Measurements from ENCODE around the gene L3MBTL3. TPM values are rescaled to one million over a fixed set of nuclear protein-coding genes. Genes with fewer than 3 reads are reported as not detected.

The L3MBTL3 gene
- total and polyA plus RNA-seq, 5 donors: 1.4 to 4.1 (median 3.6) TPM

DNA sequence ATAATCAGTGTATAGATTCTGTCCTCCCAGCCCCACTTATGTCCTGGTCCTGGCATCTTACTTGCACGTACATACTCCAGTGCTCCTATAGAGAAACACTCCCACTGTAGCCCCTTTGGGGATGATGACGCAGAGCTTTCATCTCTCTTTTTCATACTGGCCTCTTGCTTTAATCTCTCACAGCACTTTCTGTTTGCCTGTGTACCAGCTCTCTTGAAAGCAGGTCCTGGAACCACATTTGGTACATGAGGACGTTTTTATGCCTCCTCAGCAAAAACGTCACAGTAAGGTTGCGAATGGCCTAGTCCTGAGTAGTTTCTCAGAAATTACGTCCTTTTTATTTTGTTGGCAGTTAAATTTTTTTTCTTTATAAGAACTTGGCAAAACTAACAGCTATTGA lies 10.8 kb downstream of the L3MBTL3 start:
- H3K9me3 ChIP-seq (ENCODE audit: control insufficient read depth, low read length): no peaks in the 10 kb centered on the region
- intact Hi-C loops (cut with DNase I): loop anchor here in 3 of 4 donors (10.0 kb wide), 2 partner anchors 424 to 434 kb away; no protein-coding TSS in a partner anchor
- DNase-seq: no peak
- H3K4me3 ChIP-seq (ENCODE audit: low read length): no peak overlapping the region
- no peak for ATAC-seq
- H3K27ac ChIP-seq (ENCODE audit: low read length): no peak overlapping the region
- 89% methylated on average over 6 of the region's 6 CpGs for WGBS
- H3K27me3 ChIP-seq (ENCODE audit: control insufficient read depth, insufficient read depth): no peaks in the 10 kb centered on the region
- H3K4me1 ChIP-seq (ENCODE audit: control insufficient read depth, insufficient read depth, low read length): no peaks in the 10 kb centered on the region

DNA sequence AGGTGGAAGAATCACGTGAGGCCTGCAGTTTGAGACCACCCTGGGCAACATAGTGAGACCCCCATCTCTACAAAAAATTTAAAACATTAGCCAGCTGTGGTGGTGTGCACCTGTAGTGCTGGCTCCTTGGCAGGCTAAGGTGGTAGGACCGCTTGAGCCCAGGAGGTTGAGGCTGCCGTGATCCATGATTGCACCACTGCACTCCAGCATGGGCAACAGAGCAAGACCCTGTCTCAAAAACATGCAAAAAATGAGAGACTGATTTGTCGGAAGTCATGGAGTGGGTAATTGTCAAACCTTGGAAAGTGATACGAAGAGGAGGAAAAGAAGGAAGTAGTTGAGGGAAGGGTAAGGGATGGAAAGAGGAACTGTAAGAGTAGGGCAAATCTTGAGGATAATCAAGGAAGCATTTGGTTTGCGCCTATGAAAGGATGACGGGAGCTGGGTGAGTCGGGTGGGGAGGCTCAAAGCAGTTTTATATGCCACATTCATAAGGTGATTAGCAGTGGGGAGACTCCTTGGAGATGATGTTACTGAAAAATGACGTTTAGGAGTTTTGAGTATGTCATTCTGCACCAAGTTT lies 14.5 kb downstream of the L3MBTL3 start:
- Histone ChIP-seq H3K27ac (ENCODE audit: low read length) (no peak overlapping the region), H3K4me3 (ENCODE audit: low read length) (no peak overlapping the region), H3K9me3 (ENCODE audit: control insufficient read depth, low read length) (no peaks in the 10 kb centered on the region), H3K4me1 (ENCODE audit: control insufficient read depth, insufficient read depth, low read length) (no peaks in the 10 kb centered on the region), H3K27me3 (ENCODE audit: control insufficient read depth, insufficient read depth) (no peaks in the 10 kb centered on the region)
- intact Hi-C loops (cut with DNase I): no loop called here
- no peak for DNase-seq
- WGBS: 94% methylated on average over 9 of the region's 9 CpGs
- no peak for ATAC-seq

DNA sequence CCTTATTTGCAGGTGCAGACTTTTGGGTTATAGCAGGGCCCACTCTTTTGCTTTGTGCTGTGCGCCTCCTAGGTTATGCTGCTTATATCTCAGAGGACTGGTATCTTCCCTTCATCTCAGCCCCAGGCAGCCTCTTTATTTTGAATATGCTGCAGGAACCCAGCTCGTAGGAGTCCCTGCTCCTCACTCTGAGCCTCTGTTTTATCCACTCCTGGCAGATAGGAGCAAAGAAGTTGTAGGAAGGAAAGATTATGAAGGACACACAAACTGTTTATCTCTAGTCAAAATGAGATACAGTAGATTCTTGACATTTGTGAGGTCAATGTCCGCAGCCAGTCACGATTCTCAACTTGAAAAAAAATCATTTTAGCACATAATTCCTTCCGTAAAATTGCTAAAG lies 15.6 kb downstream of the L3MBTL3 start:
- Histone ChIP-seq H3K27ac (ENCODE audit: low read length) (no peak overlapping the region), H3K4me1 (ENCODE audit: control insufficient read depth, insufficient read depth, low read length) (no peaks in the 10 kb centered on the region), H3K27me3 (ENCODE audit: control insufficient read depth, insufficient read depth) (no peaks in the 10 kb centered on the region), H3K4me3 (ENCODE audit: low read length) (no peak overlapping the region), H3K9me3 (ENCODE audit: control insufficient read depth, low read length) (no peaks in the 10 kb centered on the region)
- intact Hi-C loops (cut with DNase I): no loop called here
- ATAC-seq (no peak), DNase-seq (no peak)
- 81% methylated on average over 5 of the region's 5 CpGs for WGBS

- 76% methylated on average over 11 of the region's 11 CpGs for WGBS
Observed at GRCh38 chr6:130034378-130035146, 16.2 kb downstream of the L3MBTL3 start.

GRCh38 chr6:130035211-130035610 lies 16.8 kb downstream of the L3MBTL3 start:
- Histone ChIP-seq H3K27me3 (ENCODE audit: control insufficient read depth, insufficient read depth) (no peaks in the 10 kb centered on the region), H3K9me3 (ENCODE audit: control insufficient read depth, low read length) (no peaks in the 10 kb centered on the region), H3K4me3 (ENCODE audit: low read length) (no peak overlapping the region), H3K4me1 (ENCODE audit: control insufficient read depth, insufficient read depth, low read length) (no peaks in the 10 kb centered on the region), H3K27ac (ENCODE audit: low read length) (no peak overlapping the region)
- 44% methylated on average over 2 of the region's 2 CpGs for WGBS
- intact Hi-C loops (cut with DNase I): no loop called here
- DNase-seq (no peak), ATAC-seq (no peak)

More at GRCh38 chr6:130034378-130035146, 16.2 kb downstream of the L3MBTL3 start:
- no peaks in the 10 kb centered on the region for H3K27me3 ChIP-seq (ENCODE audit: control insufficient read depth, insufficient read depth)
- DNase-seq (peak in 2 of 3 donors; percentile 17 to 64), ATAC-seq (no peak)
- intact Hi-C loops (cut with DNase I): no loop called here
- H3K9me3 ChIP-seq (ENCODE audit: control insufficient read depth, low read length): no peaks in the 10 kb centered on the region
- no peaks in the 10 kb centered on the region for H3K4me1 ChIP-seq (ENCODE audit: control insufficient read depth, insufficient read depth, low read length)
- no peak overlapping the region for H3K27ac ChIP-seq (ENCODE audit: low read length)
- H3K4me3 ChIP-seq (ENCODE audit: low read length): no peak overlapping the region

DNA sequence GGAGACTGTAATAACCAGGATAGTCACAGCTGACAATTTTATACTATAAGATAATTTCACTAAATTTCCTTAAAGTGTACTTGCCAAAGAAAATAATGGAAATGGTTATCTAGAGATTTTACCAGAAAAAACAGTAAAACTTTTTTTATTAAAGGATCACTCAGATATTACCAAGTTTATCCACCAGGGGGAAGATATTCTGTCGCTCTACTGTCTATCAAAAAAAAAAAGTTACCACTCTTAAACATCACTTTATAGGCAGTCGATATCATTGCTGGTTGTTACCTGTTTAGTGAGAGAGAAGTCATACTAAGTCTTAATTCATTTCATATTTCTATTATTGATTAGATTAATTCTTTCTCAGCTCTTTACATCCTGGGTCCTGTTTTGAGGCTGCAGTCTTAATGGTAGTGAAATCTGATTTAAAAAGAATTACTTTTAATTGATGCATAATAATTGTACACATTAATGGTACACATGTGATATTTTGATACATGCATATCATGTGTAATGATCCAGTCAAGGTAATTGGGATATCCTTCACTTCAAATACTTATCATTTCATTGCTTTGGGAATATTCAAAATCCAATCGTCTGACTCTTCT lies 18.9 kb downstream of the L3MBTL3 start:
- H3K9me3 ChIP-seq (ENCODE audit: control insufficient read depth, low read length): no peaks in the 10 kb centered on the region
- no peaks in the 10 kb centered on the region for H3K4me1 ChIP-seq (ENCODE audit: control insufficient read depth, insufficient read depth, low read length)
- H3K4me3 ChIP-seq (ENCODE audit: low read length): no peak overlapping the region
- ATAC-seq (no peak), DNase-seq (no peak)
- 48% methylated on average over 3 of the region's 3 CpGs for WGBS
- no peaks in the 10 kb centered on the region for H3K27me3 ChIP-seq (ENCODE audit: control insufficient read depth, insufficient read depth)
- intact Hi-C loops (cut with DNase I): no loop called here
- H3K27ac ChIP-seq (ENCODE audit: low read length): no peak overlapping the region

GRCh38 chr6:130041594-130041993 lies 23.2 kb downstream of the L3MBTL3 start:
- no peak for ATAC-seq
- Histone ChIP-seq H3K4me1 (ENCODE audit: control insufficient read depth, insufficient read depth, low read length) (no peaks in the 10 kb centered on the region), H3K27me3 (ENCODE audit: control insufficient read depth, insufficient read depth) (no peaks in the 10 kb centered on the region), H3K9me3 (ENCODE audit: control insufficient read depth, low read length) (no peaks in the 10 kb centered on the region), H3K27ac (ENCODE audit: low read length) (no peak overlapping the region), H3K4me3 (ENCODE audit: low read length) (no peak overlapping the region)
- intact Hi-C loops (cut with DNase I): no loop called here
- DNase-seq: no peak

GRCh38 chr6:130043344-130043743 lies 25.0 kb downstream of the L3MBTL3 start:
- Histone ChIP-seq H3K4me1 (ENCODE audit: control insufficient read depth, insufficient read depth, low read length) (no peaks in the 10 kb centered on the region), H3K27me3 (ENCODE audit: control insufficient read depth, insufficient read depth) (no peaks in the 10 kb centered on the region), H3K27ac (ENCODE audit: low read length) (no peak overlapping the region), H3K9me3 (ENCODE audit: control insufficient read depth, low read length) (no peaks in the 10 kb centered on the region), H3K4me3 (ENCODE audit: low read length) (no peak overlapping the region)
- 96% methylated on average over 4 of the region's 4 CpGs for WGBS
- DNase-seq (no peak), ATAC-seq (no peak)
- intact Hi-C loops (cut with DNase I): no loop called here

GRCh38 chr6:130045622-130046021 lies 27.2 kb downstream of the L3MBTL3 start:
- ATAC-seq: no peak
- intact Hi-C loops (cut with DNase I): no loop called here
- Histone ChIP-seq H3K4me1 (ENCODE audit: control insufficient read depth, insufficient read depth, low read length) (no peaks in the 10 kb centered on the region), H3K9me3 (ENCODE audit: control insufficient read depth, low read length) (no peaks in the 10 kb centered on the region), H3K4me3 (ENCODE audit: low read length) (no peak overlapping the region), H3K27ac (ENCODE audit: low read length) (no peak overlapping the region), H3K27me3 (ENCODE audit: control insufficient read depth, insufficient read depth) (no peaks in the 10 kb centered on the region)
- WGBS: 91% methylated on average over 2 of the region's 2 CpGs
- no peak for DNase-seq

- H3K27ac ChIP-seq (ENCODE audit: low read length): no peak overlapping the region
- no peaks in the 10 kb centered on the region for H3K4me1 ChIP-seq (ENCODE audit: control insufficient read depth, insufficient read depth, low read length)
- H3K4me3 ChIP-seq (ENCODE audit: low read length): no peak overlapping the region
- intact Hi-C loops (cut with DNase I): no loop called here
- no peaks in the 10 kb centered on the region for H3K9me3 ChIP-seq (ENCODE audit: control insufficient read depth, low read length)
- ATAC-seq (no peak), DNase-seq (no peak)
- no peaks in the 10 kb centered on the region for H3K27me3 ChIP-seq (ENCODE audit: control insufficient read depth, insufficient read depth)
- 89% methylated on average over 1 of the region's 1 CpG for WGBS
Observed at GRCh38 chr6:130046671-130047070, 28.3 kb downstream of the L3MBTL3 start.

Measured in right cardiac atrium (tissue), 5 donors.